ENCODE data around the gene SUGCT. TPM values are rescaled to one million over a fixed set of nuclear protein-coding genes. Genes with fewer than 3 reads are reported as not detected.

SUGCT gene
- total and polyA plus RNA-seq, 2 of the 8 experiments (the other 6 are each of a cell fraction or from before 2014, with no cell fraction given), result 2.8 to 5.4 TPM

DNA sequence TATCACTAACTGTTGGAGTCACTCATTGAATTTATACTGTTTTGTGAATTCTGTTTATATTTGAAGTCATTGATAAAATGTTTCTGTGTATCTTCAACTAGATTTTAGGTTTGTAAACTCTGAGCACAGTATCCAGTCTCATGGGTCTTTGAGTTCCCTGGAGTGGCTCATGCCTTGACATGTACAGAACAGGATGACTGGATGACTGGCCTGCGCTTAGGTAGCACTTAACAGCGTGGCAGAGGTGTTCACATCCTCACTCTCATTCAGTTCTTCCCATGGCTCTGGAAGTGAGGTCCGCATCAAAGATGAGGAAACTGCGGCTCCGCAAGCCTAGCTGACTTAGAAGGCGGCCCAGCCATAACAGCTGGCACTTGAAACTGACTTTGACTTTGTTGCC is 576.9 kb downstream of the SUGCT start (continued):
- TF ChIP-seq, protein P1, sequence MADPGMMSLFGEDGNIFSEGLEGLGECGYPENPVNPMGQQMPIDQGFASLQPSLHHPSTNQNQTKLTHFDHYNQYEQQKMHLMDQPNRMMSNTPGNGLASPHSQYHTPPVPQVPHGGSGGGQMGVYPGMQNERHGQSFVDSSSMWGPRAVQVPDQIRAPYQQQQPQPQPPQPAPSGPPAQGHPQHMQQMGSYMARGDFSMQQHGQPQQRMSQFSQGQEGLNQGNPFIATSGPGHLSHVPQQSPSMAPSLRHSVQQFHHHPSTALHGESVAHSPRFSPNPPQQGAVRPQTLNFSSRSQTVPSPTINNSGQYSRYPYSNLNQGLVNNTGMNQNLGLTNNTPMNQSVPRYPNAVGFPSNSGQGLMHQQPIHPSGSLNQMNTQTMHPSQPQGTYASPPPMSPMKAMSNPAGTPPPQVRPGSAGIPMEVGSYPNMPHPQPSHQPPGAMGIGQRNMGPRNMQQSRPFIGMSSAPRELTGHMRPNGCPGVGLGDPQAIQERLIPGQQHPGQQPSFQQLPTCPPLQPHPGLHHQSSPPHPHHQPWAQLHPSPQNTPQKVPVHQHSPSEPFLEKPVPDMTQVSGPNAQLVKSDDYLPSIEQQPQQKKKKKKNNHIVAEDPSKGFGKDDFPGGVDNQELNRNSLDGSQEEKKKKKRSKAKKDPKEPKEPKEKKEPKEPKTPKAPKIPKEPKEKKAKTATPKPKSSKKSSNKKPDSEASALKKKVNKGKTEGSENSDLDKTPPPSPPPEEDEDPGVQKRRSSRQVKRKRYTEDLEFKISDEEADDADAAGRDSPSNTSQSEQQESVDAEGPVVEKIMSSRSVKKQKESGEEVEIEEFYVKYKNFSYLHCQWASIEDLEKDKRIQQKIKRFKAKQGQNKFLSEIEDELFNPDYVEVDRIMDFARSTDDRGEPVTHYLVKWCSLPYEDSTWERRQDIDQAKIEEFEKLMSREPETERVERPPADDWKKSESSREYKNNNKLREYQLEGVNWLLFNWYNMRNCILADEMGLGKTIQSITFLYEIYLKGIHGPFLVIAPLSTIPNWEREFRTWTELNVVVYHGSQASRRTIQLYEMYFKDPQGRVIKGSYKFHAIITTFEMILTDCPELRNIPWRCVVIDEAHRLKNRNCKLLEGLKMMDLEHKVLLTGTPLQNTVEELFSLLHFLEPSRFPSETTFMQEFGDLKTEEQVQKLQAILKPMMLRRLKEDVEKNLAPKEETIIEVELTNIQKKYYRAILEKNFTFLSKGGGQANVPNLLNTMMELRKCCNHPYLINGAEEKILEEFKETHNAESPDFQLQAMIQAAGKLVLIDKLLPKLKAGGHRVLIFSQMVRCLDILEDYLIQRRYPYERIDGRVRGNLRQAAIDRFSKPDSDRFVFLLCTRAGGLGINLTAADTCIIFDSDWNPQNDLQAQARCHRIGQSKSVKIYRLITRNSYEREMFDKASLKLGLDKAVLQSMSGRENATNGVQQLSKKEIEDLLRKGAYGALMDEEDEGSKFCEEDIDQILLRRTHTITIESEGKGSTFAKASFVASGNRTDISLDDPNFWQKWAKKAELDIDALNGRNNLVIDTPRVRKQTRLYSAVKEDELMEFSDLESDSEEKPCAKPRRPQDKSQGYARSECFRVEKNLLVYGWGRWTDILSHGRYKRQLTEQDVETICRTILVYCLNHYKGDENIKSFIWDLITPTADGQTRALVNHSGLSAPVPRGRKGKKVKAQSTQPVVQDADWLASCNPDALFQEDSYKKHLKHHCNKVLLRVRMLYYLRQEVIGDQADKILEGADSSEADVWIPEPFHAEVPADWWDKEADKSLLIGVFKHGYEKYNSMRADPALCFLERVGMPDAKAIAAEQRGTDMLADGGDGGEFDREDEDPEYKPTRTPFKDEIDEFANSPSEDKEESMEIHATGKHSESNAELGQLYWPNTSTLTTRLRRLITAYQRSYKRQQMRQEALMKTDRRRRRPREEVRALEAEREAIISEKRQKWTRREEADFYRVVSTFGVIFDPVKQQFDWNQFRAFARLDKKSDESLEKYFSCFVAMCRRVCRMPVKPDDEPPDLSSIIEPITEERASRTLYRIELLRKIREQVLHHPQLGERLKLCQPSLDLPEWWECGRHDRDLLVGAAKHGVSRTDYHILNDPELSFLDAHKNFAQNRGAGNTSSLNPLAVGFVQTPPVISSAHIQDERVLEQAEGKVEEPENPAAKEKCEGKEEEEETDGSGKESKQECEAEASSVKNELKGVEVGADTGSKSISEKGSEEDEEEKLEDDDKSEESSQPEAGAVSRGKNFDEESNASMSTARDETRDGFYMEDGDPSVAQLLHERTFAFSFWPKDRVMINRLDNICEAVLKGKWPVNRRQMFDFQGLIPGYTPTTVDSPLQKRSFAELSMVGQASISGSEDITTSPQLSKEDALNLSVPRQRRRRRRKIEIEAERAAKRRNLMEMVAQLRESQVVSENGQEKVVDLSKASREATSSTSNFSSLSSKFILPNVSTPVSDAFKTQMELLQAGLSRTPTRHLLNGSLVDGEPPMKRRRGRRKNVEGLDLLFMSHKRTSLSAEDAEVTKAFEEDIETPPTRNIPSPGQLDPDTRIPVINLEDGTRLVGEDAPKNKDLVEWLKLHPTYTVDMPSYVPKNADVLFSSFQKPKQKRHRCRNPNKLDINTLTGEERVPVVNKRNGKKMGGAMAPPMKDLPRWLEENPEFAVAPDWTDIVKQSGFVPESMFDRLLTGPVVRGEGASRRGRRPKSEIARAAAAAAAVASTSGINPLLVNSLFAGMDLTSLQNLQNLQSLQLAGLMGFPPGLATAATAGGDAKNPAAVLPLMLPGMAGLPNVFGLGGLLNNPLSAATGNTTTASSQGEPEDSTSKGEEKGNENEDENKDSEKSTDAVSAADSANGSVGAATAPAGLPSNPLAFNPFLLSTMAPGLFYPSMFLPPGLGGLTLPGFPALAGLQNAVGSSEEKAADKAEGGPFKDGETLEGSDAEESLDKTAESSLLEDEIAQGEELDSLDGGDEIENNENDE (IDR thresholded peaks at IDR 0.05; ENCODE audit: insufficient replicate concordance, low read length), result no peak
- TF ChIP-seq CBX8 (IDR thresholded peaks at IDR 0.05; ENCODE audit: borderline replicate concordance, low read depth, low read length) (no peak), CTBP2 (IDR thresholded peaks at IDR 0.05; ENCODE audit: borderline replicate concordance, insufficient read depth, insufficient read length, low read length) (no peak), SIX5 (IDR thresholded peaks at IDR 0.05; ENCODE audit: low read depth, low read length) (no peak), SP4 (IDR thresholded peaks at IDR 0.05; ENCODE audit: low read length) (no peak), HDAC6 (IDR thresholded peaks at IDR 0.05; ENCODE audit: low read depth, low read length) (no peak), NANOG (IDR thresholded peaks at IDR 0.05; ENCODE audit: insufficient read depth, low read depth, low read length, poor library complexity, severe bottlenecking) (no peak), BRCA1 (IDR thresholded peaks at IDR 0.05; ENCODE audit: low read depth, low read length) (no peak), ASH2L (IDR thresholded peaks at IDR 0.05; ENCODE audit: low read length) (no peak)
